ENCODE measurements around the gene FAXC. TPM values are rescaled to one million over a fixed set of nuclear protein-coding genes. Genes with fewer than 3 reads are reported as not detected.

The FAXC gene
- total and polyA plus RNA-seq, 2 of the 13 experiments (the other 11 are each of a cell fraction or from before 2014, with no cell fraction given) = 0.11 to 0.63 TPM

GRCh38 chr6:99362678-99363268 lies 13.3 kb upstream of the FAXC start:
- in situ Hi-C loops (cut with HindIII; ENCODE audit: extremely low pct_ligation_motif_present, low pct_unique_long_range_greater_than_20kb) = no loop called here
- Histone ChIP-seq H3K27me3 (ENCODE audit: control insufficient read depth in 1 of 2, insufficient read depth in 2 of 2, low read length in 2 of 2) (no peaks in the 10 kb centered on the region), H2AFZ (ENCODE audit: low read length) (no peak overlapping the region), H3K79me2 (ENCODE audit: insufficient read depth, low read length) (no peaks in the 10 kb centered on the region), H3K36me3 (replicated peaks in 1 of 2; ENCODE audit: control insufficient read depth in 1 of 2, insufficient read depth in 2 of 2, low read length in 2 of 2) (no peaks in the 10 kb centered on the region), H3K4me1 (ENCODE audit: insufficient read depth, low read length) (no peaks in the 10 kb centered on the region), H4K20me1 (ENCODE audit: insufficient read depth, low read length) (no peaks in the 10 kb centered on the region), H3K27ac (ENCODE audit: extremely low read length, insufficient read depth, low read length) (no peak overlapping the region), H3K9ac (ENCODE audit: insufficient read depth, low read depth, low read length) (no peak overlapping the region), H3K9me3 (ENCODE audit: low read length) (no peaks in the 10 kb centered on the region), H3K4me3 (replicated peaks in 1 of 3; ENCODE audit: insufficient read depth in 1 of 3, low read depth in 2 of 3, low read length in 3 of 3) (no peak overlapping the region), H3K4me2 (ENCODE audit: low read depth, low read length) (no peak overlapping the region)
- no peak for FAIRE-seq
- ATAC-seq = no peak
- DNase-seq (ENCODE audit: low spot score) = no peak
- intact Hi-C loops (cut with micrococcal nuclease; ENCODE audit: unreplicated experiment) = no loop called here
- CTCF ChIA-PET (ENCODE audit: low intra/inter-chr PET ratio, low total read pairs) = no interaction called here
- BruUV-seq (replicated peaks) = no TSS peak
- 75% methylated on average over 1 of the region's 1 CpG for WGBS (ENCODE audit: low lambda C conversion rate)
- POLR2A ChIA-PET = no interaction called here
- TF ChIP-seq ZNF326 (CRISPR knock-in tag; IDR thresholded peaks at IDR 0.05; ENCODE audit: borderline replicate concordance) (no peak), TRAFD1 (CRISPR knock-in tag; IDR thresholded peaks at IDR 0.05; ENCODE audit: borderline replicate concordance) (no peak), NFATC3 (CRISPR knock-in tag; IDR thresholded peaks at IDR 0.05) (no peak), ATM (IDR thresholded peaks at IDR 0.05; ENCODE audit: borderline replicate concordance) (no peak), HNF1A (IDR thresholded peaks at IDR 0.05; ENCODE audit: low read depth) (no peak), HNF1A (CRISPR knock-in tag; IDR thresholded peaks at IDR 0.05; ENCODE audit: borderline replicate concordance) (no peak), ATF3 (CRISPR knock-in tag; IDR thresholded peaks at IDR 0.05) (no peak), ARID5B (CRISPR knock-in tag; IDR thresholded peaks at IDR 0.05) (no peak), SOX5 (CRISPR knock-in tag; IDR thresholded peaks at IDR 0.05; ENCODE audit: borderline replicate concordance) (no peak), ISL2 (CRISPR knock-in tag; IDR thresholded peaks at IDR 0.05) (no peak), TFAP4 (IDR thresholded peaks at IDR 0.05; ENCODE audit: borderline replicate concordance, low read depth) (no peak)
